IMR-90 (cell line): Measurements from ENCODE around the gene DPPA4. TPM values are rescaled to one million over a fixed set of nuclear protein-coding genes. Genes with fewer than 3 reads are reported as not detected.

Experiments used
- ATAC-seq: fragments of 200-7000 bp; cut with Tn5 transposase; 2 replicates; pipeline ENCODE4 v1.9.1; 2020; ENCODE audit warnings: low read depth, mild to moderate bottlenecking, moderate library complexity
- BruUV-seq: library from RNA; stranded (reverse); fragments of 400-500 nt; replicated peaks from 2 replicates; lab custom pipeline; 2021; lab: Mats Ljungman, UMichigan
- CTCF ChIA-PET: fragments of 300-600 bp; formaldehyde crosslinking; extraction: SDS; loops from one replicate; lab custom pipeline; 2021; ENCODE audit warnings: antibody characterized with exemption; lab: Yijun Ruan, JAX
- POLR2A ChIA-PET: fragments of 300-600 bp; sonication (Branson Sonifier 250); formaldehyde crosslinking; loops from one replicate; lab custom pipeline; 2022; ENCODE audit warnings: antibody characterized with exemption; ENCODE audit not compliant: unreplicated experiment; lab: Charles Lee
- DNase-seq: peaks from one replicate; pipeline ENCODE4 v3.0.0; 2013
- H2AFZ ChIP-seq: replicated peaks from 2 replicates; pipeline ENCODE3; 2013; ENCODE audit warnings: low read length, mild to moderate bottlenecking; ENCODE audit not compliant: poor library complexity
- H2AK5ac ChIP-seq: 2 replicates; pipeline ENCODE4 v1.6.1; 2013; ENCODE audit warnings: low read depth, low read length, inconsistent platforms
- H2AK9ac ChIP-seq: replicated peaks from 2 replicates; pipeline ENCODE3; 2013; ENCODE audit warnings: mild to moderate bottlenecking, low read depth, low read length, moderate library complexity; ENCODE audit not compliant: poor library complexity
- H2BK120ac ChIP-seq: 2 replicates; pipeline ENCODE4 v1.6.1; 2013; ENCODE audit warnings: low read depth, low read length, inconsistent platforms
- H2BK15ac ChIP-seq: 3 replicates; pipeline ENCODE4 v1.6.1; 2013; ENCODE audit warnings: low read depth, low read length, inconsistent platforms
- H2BK20ac ChIP-seq: 2 replicates; pipeline ENCODE4 v1.6.1; 2013; ENCODE audit warnings: low read depth, mild to moderate bottlenecking, inconsistent platforms, low read length, moderate library complexity
- H2BK5ac ChIP-seq: 2 replicates; pipeline ENCODE4 v1.6.1; 2013; ENCODE audit warnings: mild to moderate bottlenecking, low read depth, low read length, inconsistent platforms; ENCODE audit not compliant: poor library complexity, severe bottlenecking
- H3K14ac ChIP-seq: replicated peaks from 2 replicates; pipeline ENCODE4 v1.6.1; 2013; ENCODE audit warnings: low read depth, low read length, inconsistent platforms
- H3K18ac ChIP-seq: 2 replicates; pipeline ENCODE4 v1.6.1; 2013; ENCODE audit warnings: low read depth, low read length, control low read depth
- H3K23ac ChIP-seq: 2 replicates; pipeline ENCODE4 v1.6.1; 2013; ENCODE audit warnings: low read depth, low read length, inconsistent platforms
- H3K27ac ChIP-seq: 2 replicates; pipeline ENCODE4 v1.5.1; 2013; ENCODE audit warnings: mild to moderate bottlenecking, control low read depth, low read length; ENCODE audit not compliant: insufficient read depth
- H3K27me3 ChIP-seq: 2 replicates; pipeline ENCODE4 v1.6.1; 2013; ENCODE audit warnings: low read length; ENCODE audit not compliant: control insufficient read depth, insufficient read depth
- H3K36me3 ChIP-seq: 2 replicates; pipeline ENCODE4 v1.6.1; 2013; ENCODE audit warnings: low read length, mixed read lengths; ENCODE audit not compliant: control insufficient read depth, insufficient read depth
- H3K4ac ChIP-seq: 2 replicates; pipeline ENCODE4 v1.6.1; 2013; ENCODE audit warnings: low read depth, low read length, inconsistent platforms
- H3K4me1 ChIP-seq: 2 replicates; pipeline ENCODE4 v1.6.1; 2013; ENCODE audit warnings: low read length, mixed read lengths; ENCODE audit not compliant: control insufficient read depth, insufficient read depth
- H3K4me2 ChIP-seq: 2 replicates; pipeline ENCODE4 v1.6.1; 2013; ENCODE audit warnings: low read depth, mild to moderate bottlenecking, control low read depth, low read length, moderate library complexity
- H3K4me3 ChIP-seq: 2 replicates; pipeline ENCODE4 v1.5.1; 2013; ENCODE audit warnings: low read depth, mild to moderate bottlenecking, control low read depth, low read length, moderate library complexity; ENCODE audit not compliant: insufficient read depth
- H3K56ac ChIP-seq: 2 replicates; pipeline ENCODE4 v1.6.1; 2013; ENCODE audit warnings: low read length, inconsistent platforms; ENCODE audit not compliant: insufficient read depth; ENCODE audit errors: extremely low read depth
- H3K79me1 ChIP-seq, 2 experiments: 2 replicates each; pipeline ENCODE4 v1.6.1; 2013; ENCODE audit warnings: low read length in 2 of 2, inconsistent platforms in 1 of 2, low read depth in 1 of 2
- H3K9ac ChIP-seq: 2 replicates; pipeline ENCODE4 v1.6.1; 2013; ENCODE audit warnings: low read depth, low read length, control low read depth
- H3K9me1 ChIP-seq: 2 replicates; pipeline ENCODE4 v1.6.1; 2013; ENCODE audit warnings: low read length, inconsistent platforms; ENCODE audit not compliant: insufficient read depth
- H3K9me3 ChIP-seq: 2 replicates; pipeline ENCODE4 v1.6.1; 2013; ENCODE audit warnings: low read length; ENCODE audit not compliant: control insufficient read depth, insufficient read depth
- H4K20me1 ChIP-seq: 2 replicates; pipeline ENCODE4 v1.6.1; 2013; ENCODE audit warnings: low read length, inconsistent platforms; ENCODE audit not compliant: insufficient read depth
- H4K5ac ChIP-seq: 2 replicates; pipeline ENCODE4 v1.6.1; 2013; ENCODE audit warnings: mild to moderate bottlenecking, low read depth, low read length, control low read depth
- H4K8ac ChIP-seq, 2 experiments: 2 replicates each; pipeline ENCODE4 v1.6.1; 2013; ENCODE audit warnings: low read depth in 2 of 2, low read length in 2 of 2, control low read depth in 1 of 2, inconsistent platforms in 1 of 2
- H4K91ac ChIP-seq: 2 replicates; pipeline ENCODE4 v1.6.1; 2013; ENCODE audit warnings: low read depth, low read length, inconsistent platforms; ENCODE audit not compliant: insufficient read depth
- BHLHE40 ChIP-seq: fragments of 150-350 bp; IDR thresholded peaks from 2 replicates; pipeline ENCODE4 v1.6.1; 2016; ENCODE audit warnings: mild to moderate bottlenecking, low read depth, low read length
- CEBPB ChIP-seq: IDR thresholded peaks from 2 replicates; pipeline ENCODE4 v1.6.1; 2012; ENCODE audit warnings: low read depth, low read length, improper control_type of control experiment
- CHD1 ChIP-seq: IDR thresholded peaks from 2 replicates; pipeline ENCODE4 v1.6.1; 2012; ENCODE audit warnings: low read depth, low read length, improper control_type of control experiment
- FOS ChIP-seq: fragments of 150-350 bp; IDR thresholded peaks from 2 replicates; pipeline ENCODE4 v1.6.1; 2016; ENCODE audit warnings: low read depth, low read length
- MAFK ChIP-seq: IDR thresholded peaks from 2 replicates; pipeline ENCODE4 v1.6.1; 2012; ENCODE audit warnings: low read depth, low read length, improper control_type of control experiment
- MXI1 ChIP-seq: IDR thresholded peaks from 2 replicates; pipeline ENCODE4 v1.6.1; 2012; ENCODE audit warnings: low read depth, mild to moderate bottlenecking, low read length, moderate library complexity, borderline replicate concordance
- NFE2L2 ChIP-seq: fragments of 150-350 bp; IDR thresholded peaks from 2 replicates; pipeline ENCODE4 v1.6.1; 2016; ENCODE audit warnings: low read depth, mild to moderate bottlenecking, low read length
- POLR2A ChIP-seq: IDR thresholded peaks from 2 replicates; pipeline ENCODE4 v1.6.1; 2012; ENCODE audit warnings: mild to moderate bottlenecking, low read depth, low read length
- RAD21 ChIP-seq: IDR thresholded peaks from 2 replicates; pipeline ENCODE4 v1.6.1; 2012; ENCODE audit warnings: low read length, improper control_type of control experiment
- RCOR1 ChIP-seq: IDR thresholded peaks from 2 replicates; pipeline ENCODE4 v1.6.1; 2012; ENCODE audit warnings: mild to moderate bottlenecking, low read length, improper control_type of control experiment; ENCODE audit not compliant: insufficient replicate concordance
- SMC3 ChIP-seq: fragments of 150-350 bp; IDR thresholded peaks from 2 replicates; pipeline ENCODE4 v1.6.1; 2016; ENCODE audit warnings: low read depth, mild to moderate bottlenecking, antibody characterized with exemption, low read length, moderate library complexity
- WGBS, 2 experiments: methylation state at CpG; one replicate each; pipeline versions ENCODE4 v1.1.5 to v1.1.7; 2013; ENCODE audit warnings: missing lambda C conversion rate in 2 of 2; ENCODE audit not compliant: insufficient read length in 1 of 2; ENCODE audit errors: extremely low coverage in 2 of 2; 5-methylcytosine and 5-hydroxymethylcytosine counted together
- dilution Hi-C: fragments of 300-500 bp; cut with HindIII; formaldehyde crosslinking; loops from one replicate; pipeline ENCODE4 v1.14.3; 2018; ENCODE audit warnings: low sequenced_read_pairs; ENCODE audit not compliant: unreplicated experiment
- in situ Hi-C: fragments of 300-500 bp; cut with MboI; formaldehyde crosslinking; loops from 3 replicates; pipeline ENCODE4 v1.14.3; 2019; ENCODE audit warnings: low sequenced_read_pairs, inconsistent platforms, mixed read lengths
- intact Hi-C: fragments of 100-400 bp; cut with micrococcal nuclease; formaldehyde crosslinking; loops from 2 replicates; pipeline ENCODE4 v1.10.0; 2022
- polyA plus RNA-seq, 3 experiments: library from polyadenylated mRNA; depleted of rRNA; stranded (reverse); fragments of >200 nt; gene quantifications; 2 replicates each; pipeline ENCODE4 v1.2.3, GENCODE V29; 2012; ENCODE audit warnings: low replicate concordance in 1 of 3
- total RNA-seq: library from RNA; depleted of rRNA; stranded (reverse); fragments of >200 nt; gene quantifications from 2 replicates; pipeline ENCODE4 v1.2.3, GENCODE V29; 2012
- TF ChIP-seq, protein P1 (sequence below): fragments of 150-350 bp; IDR thresholded peaks from 2 replicates; pipeline ENCODE4 v1.6.1; 2016; ENCODE audit warnings: low read depth, mild to moderate bottlenecking, low read length, moderate library complexity, borderline replicate concordance
- TF ChIP-seq, protein P2 (sequence below): fragments of 150-350 bp; IDR thresholded peaks from 2 replicates; pipeline ENCODE4 v1.6.1; 2017; ENCODE audit warnings: mild to moderate bottlenecking, antibody characterized with exemption, low read length, low read depth
- TF ChIP-seq, protein P3 (sequence below): conservative IDR thresholded peaks from 2 replicates; pipeline ENCODE4 v1.5.1; 2012; ENCODE audit warnings: mild to moderate bottlenecking, low read depth, low read length, improper control_type of control experiment

DPPA4 gene
- total and polyA plus RNA-seq, 2 of the 4 experiments (the other 2 are of a cell fraction): 0.02 TPM; not detected in 1

DNA sequence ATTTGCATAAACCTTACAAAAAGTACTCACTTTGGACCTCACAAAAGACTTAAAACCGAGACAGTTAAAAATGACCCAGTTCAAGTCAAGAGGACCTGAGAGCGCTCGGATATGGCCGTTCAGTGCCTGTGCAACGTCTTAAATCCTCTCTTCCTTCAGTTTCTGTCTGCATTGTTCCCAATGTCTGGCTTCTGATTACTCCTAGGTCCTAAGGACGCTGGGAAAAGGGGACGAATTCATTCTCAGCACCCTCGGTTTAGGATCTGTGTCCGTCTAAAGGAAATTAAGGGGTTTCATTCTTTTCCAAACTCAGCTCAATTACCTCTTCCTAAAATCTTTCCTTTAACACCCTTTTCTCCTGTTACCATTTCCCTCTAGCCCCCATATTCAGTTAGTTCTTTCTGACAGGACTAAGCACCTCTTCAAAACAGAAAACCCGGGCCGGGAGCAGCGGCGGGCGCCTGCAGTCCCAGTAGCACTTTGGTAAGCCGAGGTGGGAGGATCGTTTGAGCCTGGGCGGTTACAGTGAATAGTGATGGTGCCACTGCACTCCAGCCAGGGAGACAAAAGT lies 970 bp downstream of the DPPA4 start:
- no peak overlapping the region for H3K9ac ChIP-seq
- H2BK120ac ChIP-seq: no peak overlapping the region
- no peak overlapping the region for H2BK15ac ChIP-seq
- dilution Hi-C loops: no loop called here
- H2BK20ac ChIP-seq: no peak overlapping the region
- H3K18ac ChIP-seq: no peak overlapping the region
- no peak overlapping the region for H3K23ac ChIP-seq
- no TSS peak for BruUV-seq
- H3K36me3 ChIP-seq: no peaks in the 10 kb centered on the region
- intact Hi-C loops: no loop called here
- no peaks in the 10 kb centered on the region for H3K4me1 ChIP-seq
- ATAC-seq: peak; percentile 92
- no peaks in the 10 kb centered on the region for H3K27me3 ChIP-seq
- WGBS, 2 experiments: 0% methylated on average over 1 of the region's 17 CpGs; no CpG with 5 or more reads in 1 of the 2 experiments
- H3K27ac ChIP-seq: no peak overlapping the region
- no peak overlapping the region for H2AK9ac ChIP-seq
- ChIA-PET POLR2A (no interaction called here), CTCF (no interaction called here)
- no peak overlapping the region for H3K14ac ChIP-seq
- no peak overlapping the region for H4K5ac ChIP-seq
- H4K8ac ChIP-seq: no peak overlapping the region
- DNase-seq: peak; percentile 7
- H3K4me2 ChIP-seq: peak overlapping the region; percentile 83
- H3K9me3 ChIP-seq: no peaks in the 10 kb centered on the region
- in situ Hi-C loops: no loop called here
- TF ChIP-seq RCOR1: no peak
- no peak for TF ChIP-seq MXI1
- TF ChIP-seq CHD1: no peak
- TF ChIP-seq, protein P1, sequence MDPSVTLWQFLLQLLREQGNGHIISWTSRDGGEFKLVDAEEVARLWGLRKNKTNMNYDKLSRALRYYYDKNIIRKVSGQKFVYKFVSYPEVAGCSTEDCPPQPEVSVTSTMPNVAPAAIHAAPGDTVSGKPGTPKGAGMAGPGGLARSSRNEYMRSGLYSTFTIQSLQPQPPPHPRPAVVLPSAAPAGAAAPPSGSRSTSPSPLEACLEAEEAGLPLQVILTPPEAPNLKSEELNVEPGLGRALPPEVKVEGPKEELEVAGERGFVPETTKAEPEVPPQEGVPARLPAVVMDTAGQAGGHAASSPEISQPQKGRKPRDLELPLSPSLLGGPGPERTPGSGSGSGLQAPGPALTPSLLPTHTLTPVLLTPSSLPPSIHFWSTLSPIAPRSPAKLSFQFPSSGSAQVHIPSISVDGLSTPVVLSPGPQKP: no peak
- TF ChIP-seq, protein P2, sequence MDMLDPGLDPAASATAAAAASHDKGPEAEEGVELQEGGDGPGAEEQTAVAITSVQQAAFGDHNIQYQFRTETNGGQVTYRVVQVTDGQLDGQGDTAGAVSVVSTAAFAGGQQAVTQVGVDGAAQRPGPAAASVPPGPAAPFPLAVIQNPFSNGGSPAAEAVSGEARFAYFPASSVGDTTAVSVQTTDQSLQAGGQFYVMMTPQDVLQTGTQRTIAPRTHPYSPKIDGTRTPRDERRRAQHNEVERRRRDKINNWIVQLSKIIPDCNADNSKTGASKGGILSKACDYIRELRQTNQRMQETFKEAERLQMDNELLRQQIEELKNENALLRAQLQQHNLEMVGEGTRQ: no peak
- TF ChIP-seq, protein P3, sequence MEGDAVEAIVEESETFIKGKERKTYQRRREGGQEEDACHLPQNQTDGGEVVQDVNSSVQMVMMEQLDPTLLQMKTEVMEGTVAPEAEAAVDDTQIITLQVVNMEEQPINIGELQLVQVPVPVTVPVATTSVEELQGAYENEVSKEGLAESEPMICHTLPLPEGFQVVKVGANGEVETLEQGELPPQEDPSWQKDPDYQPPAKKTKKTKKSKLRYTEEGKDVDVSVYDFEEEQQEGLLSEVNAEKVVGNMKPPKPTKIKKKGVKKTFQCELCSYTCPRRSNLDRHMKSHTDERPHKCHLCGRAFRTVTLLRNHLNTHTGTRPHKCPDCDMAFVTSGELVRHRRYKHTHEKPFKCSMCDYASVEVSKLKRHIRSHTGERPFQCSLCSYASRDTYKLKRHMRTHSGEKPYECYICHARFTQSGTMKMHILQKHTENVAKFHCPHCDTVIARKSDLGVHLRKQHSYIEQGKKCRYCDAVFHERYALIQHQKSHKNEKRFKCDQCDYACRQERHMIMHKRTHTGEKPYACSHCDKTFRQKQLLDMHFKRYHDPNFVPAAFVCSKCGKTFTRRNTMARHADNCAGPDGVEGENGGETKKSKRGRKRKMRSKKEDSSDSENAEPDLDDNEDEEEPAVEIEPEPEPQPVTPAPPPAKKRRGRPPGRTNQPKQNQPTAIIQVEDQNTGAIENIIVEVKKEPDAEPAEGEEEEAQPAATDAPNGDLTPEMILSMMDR: no peak
- TF ChIP-seq POLR2A: no peak
- no peak for TF ChIP-seq CEBPB
- no peak for TF ChIP-seq BHLHE40
- no peak for TF ChIP-seq NFE2L2
- no peak for TF ChIP-seq SMC3
- TF ChIP-seq MAFK: no peak
- TF ChIP-seq FOS: no peak
- no peak for TF ChIP-seq RAD21
- H3K4me3 ChIP-seq: peak overlapping the region; percentile 24
- H3K4ac ChIP-seq: no peak overlapping the region
- H3K56ac ChIP-seq: no peak overlapping the region
- H2AFZ ChIP-seq: peak overlapping the region; percentile 71
- no peak overlapping the region for H2BK5ac ChIP-seq
- H4K20me1 ChIP-seq: no peaks in the 10 kb centered on the region
- H4K91ac ChIP-seq: no peak overlapping the region
- no peaks in the 10 kb centered on the region for H3K9me1 ChIP-seq
- H3K79me1 ChIP-seq: no peaks in the 10 kb centered on the region
- no peak overlapping the region for H2AK5ac ChIP-seq
